Right hindlimb (tissue), 1 donor: ENCODE data around the gene SLC25A23.
"Not testable (repeated sequence)": the region's sequence is repeated elsewhere in the genome, so short reads cannot be mapped to it uniquely, and the experiment has no call there.

Experiments used
- DNase-seq: peaks from one replicate; pipeline ENCODE4 v3.0.0-alpha.2; 2018

SLC25A23 gene

DNA sequence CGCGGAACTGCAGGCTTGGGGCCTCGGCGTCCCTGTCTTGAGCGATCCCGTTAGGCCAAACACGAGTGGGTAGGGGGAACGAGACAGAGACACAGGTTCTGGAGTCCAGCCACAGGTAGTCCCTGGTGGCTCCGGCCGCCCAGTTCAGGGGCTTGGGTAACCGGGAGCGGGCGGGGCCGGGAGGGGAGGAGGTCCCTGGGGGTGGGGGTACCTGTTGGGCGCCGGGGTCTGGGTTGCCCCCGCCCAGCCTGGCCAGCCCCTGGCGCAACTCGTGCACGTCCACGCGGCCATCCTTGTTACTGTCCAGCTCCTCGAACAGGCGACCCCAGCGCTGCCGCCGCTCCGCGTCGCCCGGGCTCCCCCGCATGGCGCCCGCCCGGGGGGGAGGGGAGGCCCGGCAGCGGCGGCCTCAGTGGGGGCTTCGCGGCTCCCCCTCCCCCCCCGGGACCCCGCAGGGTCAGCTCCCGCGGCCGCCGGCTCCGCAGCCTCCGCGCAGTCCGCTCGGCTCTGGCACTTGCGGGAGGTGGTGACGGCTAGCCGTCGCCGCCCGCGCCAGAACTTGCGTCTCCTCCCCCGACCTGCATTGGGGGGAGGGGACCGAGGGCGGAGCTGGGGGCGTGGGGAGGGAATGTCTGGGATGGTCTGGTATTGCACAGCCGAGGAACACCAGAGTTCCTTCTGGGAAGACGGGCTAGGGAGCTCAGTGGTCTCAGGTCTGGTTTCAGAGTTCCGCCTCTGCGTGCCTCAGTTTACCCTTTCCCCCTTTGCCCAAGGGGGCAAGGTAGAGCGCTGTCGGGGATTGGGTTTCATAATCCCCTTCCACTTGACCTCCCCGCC lies at the start of gene SLC25A23:
Gene SLC25A23 (minus strand): TSS at position 531 of the 837 bp plus-strand sequence. CDS start 164 bp downstream, at position 367.
- DNase-seq, result peak; percentile 90

DNA sequence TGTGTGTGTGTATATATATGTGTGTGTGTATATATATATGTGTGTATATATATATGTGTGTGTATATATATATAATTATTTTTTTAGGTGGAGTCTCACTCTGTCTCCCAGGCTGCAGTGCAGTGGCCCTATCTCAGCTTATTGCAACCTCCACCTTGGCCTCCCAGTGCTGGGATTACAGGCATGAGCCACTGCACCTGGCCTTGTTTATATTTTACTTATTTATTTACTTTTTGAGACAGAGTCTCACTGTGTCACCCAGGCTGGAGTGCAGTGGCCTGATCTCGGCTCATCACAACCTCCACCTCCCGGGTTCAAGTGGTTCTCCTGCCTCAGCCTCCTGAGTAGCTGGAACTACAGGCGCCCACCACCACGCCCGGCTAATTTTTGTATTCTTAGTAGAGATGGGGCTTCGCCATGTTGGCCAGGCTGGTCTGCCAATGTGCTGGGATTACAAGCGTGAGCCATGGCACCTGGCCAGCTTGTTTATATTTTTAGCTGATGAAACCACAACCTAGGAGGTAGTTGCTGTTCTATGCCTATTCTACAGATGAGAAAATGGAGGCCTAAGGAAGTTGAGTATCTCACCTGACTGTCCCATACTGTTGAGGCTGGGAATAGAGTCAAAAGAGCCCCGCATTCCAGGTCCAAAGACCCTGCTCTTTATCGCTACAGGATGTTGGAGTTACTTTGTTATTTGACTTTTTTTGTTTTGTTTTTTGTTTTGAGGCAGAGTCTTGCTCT lies 48.6 kb upstream of the SLC25A23 start:
- not testable (repeated sequence) for DNase-seq

DNA sequence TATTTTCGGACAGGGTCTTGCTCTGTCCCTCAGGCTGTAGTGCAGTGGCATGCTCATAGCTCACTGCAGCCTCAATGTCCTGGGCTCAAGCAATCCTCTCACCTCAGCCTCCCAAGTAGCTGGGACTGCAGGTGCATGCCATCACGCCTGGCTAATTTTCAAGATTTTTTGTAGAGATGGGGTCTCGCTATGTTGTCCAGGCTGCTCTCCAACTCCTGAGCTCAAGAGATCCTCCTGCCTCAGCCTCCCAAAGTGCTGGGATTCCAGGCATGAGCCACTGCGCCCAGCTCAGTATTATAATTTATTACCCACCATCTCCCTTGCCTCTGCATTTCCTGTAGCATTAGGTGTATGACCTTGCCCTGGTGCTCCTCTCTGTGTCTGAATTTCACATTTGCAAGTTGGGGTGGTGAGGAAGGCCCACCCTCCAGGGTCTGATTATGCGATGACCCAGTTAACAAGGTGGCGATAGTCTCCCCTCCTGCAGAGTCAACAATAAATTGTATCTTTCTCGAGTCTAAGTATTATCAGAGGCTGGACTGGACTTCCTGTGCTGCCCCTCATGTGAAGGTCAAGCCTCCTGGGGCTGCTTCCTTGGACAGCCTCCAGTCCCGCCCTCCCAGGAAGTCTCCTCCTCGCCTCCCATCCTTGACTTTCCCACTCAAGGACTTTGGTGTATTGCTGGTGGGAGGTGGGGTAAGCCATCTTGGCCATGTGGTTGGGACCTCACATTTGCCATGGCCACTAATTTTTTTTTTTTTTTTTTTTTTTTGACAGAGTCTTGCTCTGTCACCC lies 44.0 kb upstream of the SLC25A23 start:
- no peak for DNase-seq

DNA sequence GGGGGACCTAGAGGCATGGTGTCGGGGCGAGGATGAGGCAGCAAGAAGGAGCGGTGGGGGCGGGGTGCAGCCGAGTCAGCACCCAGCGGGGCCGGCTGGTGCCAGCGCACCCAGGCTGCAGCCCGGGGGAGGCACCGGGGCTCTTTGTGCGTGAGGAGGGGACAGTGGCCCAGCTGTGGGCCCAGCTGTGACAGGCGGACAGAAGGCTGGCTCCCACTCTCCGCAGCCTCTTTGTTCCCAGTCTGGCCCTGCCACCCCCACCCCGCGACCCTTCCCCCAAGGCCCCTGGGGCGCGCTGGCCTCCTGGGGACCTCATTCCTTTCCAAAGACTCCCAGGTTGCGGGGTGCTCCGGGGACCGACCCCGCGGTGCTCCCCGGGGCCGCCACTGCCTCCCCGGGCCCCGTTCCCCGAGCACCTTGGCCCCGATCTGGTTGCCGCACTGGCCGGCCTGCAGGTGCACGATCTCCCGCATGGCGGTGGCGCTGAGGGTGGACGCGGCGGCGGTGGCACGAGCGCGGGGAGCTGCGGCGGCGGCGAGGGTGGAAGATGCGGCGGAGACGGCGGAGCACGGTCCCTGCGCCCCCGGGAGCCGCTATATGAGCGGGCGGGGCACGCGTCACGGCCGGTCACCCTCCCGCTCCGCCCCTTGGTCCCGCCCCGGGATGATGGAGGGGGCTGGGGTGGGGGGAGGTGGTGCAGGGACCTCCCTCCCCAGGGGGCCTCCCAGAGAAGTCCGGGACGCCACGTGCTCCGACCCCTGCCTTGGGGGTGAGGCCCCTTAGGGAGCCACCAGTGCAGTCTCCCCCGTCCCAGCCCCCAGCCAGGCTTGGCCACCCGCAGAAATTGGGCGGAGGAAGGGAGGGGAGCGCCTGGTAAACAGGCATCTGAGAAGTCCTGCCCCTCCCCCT lies 42.4 kb upstream of the SLC25A23 start, which contains the start of gene TUBB4A:
Gene TUBB4A (minus strand): TSS at position 570 of the 909 bp plus-strand sequence. CDS start 97 bp downstream, at position 473.
- no peak for DNase-seq

DNA sequence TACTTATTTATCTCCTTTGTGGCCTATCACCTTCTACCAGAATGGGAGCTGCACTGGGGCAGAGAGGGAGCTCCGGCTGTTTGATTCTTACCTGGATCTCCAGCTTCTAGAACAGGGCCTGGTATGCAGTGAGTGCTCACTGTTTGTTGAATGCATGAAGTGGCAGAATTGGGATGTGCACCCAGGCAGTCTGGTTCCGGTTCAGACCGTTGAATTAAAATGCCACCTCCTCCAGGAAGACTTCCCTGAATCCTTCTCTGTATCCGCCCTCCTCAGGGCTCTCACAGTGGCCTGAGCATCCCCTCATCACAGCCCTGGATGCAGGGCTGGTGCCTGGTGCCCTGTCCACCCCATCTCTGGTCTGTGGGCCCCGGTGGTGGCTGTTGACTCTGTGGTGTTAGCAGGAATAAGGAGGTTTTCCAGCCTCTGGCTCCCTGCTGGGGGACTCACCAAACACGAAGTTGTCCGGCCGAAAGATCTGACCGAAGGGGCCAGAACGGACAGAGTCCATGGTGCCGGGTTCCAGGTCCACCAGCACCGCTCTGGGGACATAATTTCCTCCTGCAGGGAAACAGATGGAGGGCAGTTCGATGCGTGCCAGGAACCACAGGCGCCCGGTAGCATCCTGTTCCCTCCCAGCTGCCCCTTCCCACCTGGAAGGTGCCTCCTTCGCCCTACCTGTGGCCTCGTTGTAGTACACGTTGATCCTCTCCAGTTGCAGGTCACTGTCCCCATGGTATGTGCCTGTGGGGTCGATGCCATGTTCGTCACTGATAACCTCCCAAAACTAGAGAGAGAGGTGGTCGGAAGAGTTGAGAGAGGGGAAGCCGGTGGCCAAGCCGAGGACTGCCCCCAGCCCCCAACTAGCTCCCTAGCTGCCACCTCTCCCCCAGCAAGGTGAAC lies 41.5 kb upstream of the SLC25A23 start:
- DNase-seq, result no peak

DNA sequence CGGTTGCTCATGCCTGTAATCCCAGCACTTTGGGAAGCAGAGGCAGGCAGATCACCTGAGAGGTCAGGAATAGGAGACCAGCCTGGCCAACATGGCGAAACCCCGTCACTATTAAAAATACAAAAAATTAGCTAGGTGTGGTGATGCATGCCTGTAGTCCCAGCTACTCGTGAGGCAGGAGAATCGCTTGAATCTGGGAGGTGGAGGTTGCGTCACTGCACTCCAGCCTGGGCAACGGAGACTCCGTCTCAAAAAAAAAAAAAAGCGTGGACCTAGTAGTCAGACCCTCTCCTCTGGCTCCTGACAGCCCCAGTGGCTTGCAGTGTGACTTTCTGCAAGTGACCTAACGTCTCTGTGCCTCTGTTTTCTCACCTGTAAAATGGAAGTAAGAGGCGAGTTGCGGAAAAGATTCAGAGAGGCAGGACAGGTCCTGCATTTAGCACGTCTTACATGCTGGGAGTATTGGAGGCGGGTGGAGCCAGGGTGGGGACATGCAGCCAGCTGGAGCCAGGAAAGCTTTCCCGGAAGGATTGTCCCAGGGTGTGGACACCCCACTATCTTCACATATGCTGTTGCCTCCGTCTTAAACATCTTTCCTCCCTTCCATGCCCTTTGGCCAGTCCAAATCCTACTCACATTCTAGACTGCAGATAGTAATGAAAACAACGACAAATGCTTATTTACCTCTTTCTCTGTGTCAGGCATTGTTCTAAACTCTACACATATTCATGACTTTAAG lies 39.6 kb upstream of the SLC25A23 start:
- DNase-seq, result no peak

DNA sequence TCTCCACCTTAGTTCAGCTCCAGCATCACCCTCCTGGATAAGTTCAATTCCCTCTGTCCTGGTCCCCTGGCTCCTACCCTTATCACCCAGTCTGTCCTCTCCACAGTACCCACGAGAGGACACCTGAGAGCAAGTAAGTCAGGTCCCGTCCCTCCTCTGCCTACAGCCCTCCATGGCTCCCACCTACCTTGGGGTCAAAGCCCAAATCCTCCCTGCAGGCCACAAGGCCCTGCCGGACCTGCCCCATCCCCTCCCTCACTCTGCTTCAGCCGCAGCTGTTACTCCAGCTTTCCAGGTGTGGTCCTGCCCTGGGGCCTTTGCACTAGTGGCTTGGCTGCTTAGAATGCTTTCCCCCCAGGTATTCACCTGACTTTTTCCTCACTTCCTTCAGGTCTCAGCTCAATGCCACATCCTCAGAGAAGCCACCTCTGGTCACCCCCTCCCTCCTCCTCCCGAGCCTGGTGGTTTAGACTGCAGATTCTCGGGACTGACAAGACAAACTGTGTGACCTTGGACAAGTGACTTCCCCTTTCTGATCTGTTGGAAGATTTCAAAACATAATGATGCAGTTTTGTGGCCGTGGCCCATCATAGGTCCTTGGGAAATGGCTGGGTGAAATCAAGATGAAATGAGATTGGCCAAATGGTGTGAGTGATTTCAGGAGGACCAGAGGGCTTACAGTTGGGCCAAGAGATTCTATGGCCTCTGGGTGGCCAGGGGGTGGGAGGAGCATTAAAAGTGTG lies 38.9 kb upstream of the SLC25A23 start:
- no peak for DNase-seq

DNA sequence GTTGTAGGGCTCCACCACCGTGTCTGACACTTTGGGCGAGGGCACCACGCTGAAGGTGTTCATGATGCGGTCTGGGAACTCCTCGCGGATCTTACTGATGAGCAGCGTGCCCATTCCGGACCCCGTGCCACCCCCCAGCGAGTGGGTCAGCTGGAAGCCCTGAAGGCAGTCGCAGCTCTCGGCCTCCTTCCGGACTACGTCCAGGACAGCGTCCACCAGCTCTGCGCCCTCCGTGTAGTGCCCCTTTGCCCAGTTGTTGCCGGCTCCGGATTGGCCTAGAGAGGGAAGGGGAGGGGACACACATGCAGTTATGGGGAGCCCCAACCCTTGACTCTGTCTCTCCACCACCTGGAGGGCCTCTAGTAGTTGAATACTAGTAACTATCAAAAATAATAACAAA lies 36.4 kb upstream of the SLC25A23 start:
- DNase-seq, result no peak

DNA sequence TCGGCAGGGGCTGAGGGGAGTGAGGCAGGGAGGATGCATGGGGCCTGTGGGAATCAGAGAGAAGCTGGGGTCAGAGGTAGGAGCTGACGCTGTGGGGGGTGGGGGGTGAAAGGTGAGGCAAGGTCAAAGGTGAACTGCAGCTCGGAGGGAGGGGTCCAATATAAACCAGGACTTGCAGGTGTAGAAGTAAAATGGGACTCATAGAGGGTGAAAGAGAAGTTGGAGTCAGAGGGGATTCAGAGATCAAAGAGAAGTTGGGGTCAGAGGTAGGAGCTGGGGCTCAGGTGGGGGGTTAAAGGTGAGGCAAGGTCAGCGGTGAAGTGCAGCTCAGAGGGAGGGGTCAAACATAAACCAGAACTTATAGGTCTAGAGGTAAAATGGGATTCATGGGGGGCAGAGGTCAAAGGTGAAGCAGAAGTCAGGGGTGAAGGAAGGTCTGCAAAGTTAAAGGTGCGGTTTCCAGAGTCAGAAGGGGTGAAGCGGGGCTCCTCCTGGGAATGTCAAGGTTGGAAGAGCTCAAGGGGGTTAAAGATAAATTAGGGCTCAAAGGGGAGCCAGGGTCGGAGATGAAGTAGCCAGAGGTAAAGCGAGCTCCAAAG lies 34.9 kb upstream of the SLC25A23 start:
- no peak for DNase-seq

DNA sequence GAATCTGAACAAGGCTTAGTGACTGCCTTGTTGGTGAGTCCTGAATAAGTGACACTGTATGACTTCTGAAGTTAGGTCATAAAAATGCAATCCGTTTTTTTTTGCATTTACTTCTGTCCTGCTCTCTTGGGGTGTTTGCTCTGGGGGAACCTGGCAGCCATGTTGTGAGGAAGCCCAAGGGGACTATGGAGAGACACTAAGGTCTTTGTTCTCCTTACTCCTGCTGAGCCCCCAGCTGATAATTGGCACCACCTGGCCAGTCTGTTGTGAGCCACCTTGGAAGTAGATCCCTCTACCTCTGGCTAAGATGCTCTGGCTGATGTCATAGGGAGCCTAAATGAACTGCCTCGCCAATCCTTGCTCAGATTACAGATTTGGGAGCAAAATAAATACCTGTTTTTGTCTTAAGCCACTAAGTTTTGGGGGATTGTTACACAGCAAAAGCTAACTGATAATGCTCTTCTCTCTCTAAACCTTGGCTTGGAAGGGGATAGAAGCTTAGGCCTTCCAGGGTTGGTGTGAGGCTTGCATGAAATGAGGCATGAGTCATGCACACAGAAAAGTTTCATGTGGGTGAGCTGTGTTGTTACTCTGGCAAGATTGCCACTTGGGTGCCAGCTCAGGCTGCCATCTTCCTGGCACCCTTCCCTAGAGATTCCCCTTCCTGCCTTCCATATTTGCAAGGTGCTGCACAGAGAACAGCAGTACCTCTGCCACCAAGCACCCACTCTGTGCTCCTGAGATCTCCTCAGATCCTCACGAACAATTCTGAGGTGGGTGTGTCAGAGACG lies 32.4 kb upstream of the SLC25A23 start:
- DNase-seq, result no peak

DNA sequence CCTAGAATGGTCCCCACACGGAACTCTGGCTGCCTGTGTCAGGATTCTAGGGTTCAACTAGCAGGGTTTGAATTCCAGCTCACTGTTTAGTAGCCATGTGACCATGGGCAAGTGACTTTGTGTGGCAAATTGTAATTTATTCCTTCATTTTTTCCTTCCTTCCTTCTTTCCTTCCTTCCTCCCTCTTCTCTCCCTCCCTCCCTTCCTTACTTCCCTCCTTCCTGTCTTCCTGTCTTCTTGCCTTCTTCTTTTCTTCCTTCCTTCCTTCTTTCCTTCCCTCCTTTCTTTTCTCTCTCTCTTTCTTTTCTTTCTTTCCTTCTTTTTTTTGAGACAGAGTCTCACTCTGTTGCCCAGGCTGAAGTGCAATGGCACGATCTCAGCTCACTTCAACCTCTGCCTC lies 30.5 kb upstream of the SLC25A23 start:
- no peak for DNase-seq

DNA sequence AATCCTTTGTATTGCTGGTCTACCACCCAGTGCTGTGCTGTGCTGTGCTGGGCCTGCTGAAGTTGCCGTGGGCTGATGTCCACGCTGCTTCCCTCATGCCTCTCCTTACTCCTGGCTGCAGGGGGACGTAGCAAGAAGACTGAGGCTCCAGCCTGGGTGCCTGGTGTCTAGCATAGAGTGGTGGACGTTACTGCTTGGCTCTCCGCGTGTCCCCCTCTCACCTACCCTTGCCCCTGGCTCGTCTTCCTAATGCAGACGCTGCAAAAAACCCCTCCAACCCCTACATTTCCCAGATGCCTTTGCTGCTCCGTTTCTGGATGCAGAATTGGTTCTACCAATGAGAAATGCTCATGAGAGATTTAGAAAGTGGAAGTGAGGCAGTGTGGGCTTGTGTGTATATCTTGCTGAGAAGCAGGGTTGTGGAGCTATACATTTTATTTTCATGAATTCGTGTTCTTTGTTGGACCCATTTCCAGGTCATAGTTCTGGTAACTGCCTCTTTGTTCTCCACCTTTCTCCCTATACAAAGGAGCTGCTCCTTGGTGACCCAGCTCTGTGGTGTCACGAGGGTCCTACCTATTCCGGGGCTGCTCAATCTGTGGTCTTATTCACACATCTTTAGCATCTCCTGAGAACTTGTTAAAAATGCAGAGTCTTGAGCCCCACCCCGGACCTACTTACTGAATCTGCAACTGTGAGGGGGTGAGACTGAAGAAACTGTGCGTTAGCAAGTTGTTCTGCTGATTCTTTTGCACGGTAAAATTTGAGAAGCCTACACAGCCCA lies 29.9 kb upstream of the SLC25A23 start:
- DNase-seq, result no peak

DNA sequence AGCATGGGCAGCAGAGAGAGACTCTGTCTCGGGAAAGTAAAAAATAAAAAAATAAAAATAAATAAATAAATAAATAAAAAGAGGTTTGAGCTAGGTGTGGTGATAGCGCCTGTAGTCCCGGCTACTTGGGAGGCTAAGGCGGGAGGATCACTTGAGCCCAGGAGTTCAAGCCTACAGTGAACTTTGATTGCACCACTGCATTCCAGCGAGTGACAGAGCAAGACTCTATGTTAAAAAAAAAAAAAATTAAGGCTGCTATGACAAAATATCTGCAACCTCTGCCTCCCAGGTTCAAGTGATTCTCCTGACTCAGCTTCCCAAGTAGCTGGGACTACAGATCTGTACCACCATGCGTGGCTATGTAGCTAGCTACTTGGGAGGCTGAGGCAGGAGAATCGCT lies 25.2 kb upstream of the SLC25A23 start:
- no peak for DNase-seq

DNA sequence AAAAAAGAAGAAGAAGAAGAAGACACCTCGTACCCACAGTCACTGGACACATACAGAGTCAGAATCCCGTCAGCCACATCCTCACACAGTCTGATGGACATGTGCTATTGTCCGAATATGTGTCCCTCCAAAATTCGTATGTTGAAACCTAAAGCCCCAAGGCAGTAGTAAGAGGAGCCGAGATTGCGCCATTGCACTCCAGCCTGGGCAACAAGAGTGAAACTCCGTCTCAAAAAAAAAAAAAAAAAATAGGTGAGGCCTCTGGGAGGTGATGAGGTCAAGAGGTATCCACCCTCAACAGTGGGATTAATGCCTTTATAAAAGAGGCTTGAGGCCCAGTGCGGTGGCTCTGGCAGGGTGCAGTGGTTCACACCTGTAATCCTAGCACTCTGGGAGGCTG lies 24.6 kb upstream of the SLC25A23 start:
- DNase-seq, result no peak

DNA sequence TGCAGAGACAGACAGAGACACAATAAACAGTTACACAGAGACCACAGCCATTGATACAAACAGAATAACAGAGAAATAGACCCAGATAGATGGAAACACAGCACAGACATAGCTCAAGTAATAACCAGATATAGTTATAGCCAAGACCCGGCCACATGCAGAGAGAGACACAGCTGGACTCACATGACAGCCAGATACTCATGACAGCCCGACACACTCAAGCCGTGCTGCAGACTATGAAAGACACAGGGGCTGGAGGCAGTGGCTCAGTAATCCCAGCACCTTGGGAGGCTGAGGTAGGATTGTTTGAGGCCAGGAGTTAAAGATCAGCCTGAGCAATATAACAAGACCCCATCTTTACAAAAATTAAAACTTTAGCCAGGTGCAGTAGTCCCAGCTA lies 23.6 kb upstream of the SLC25A23 start:
- DNase-seq, result no peak

DNA sequence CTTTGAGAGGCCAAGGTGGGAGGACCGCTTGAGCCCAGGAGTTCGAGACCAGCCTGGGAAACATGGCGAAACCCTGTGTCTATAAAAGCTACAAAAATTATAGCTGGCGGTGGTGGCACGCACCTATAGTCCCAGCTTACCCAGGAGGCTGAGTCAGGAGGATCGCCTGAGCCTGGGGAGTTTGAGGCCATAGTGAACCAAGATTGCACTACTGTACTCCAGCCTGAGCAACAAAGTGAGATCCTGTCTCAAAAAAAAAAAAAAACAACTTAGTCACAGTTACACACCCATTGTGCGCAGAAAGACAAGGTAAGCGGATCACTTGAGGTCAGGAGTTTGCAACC lies 22.7 kb upstream of the SLC25A23 start:
- no peak for DNase-seq

DNA sequence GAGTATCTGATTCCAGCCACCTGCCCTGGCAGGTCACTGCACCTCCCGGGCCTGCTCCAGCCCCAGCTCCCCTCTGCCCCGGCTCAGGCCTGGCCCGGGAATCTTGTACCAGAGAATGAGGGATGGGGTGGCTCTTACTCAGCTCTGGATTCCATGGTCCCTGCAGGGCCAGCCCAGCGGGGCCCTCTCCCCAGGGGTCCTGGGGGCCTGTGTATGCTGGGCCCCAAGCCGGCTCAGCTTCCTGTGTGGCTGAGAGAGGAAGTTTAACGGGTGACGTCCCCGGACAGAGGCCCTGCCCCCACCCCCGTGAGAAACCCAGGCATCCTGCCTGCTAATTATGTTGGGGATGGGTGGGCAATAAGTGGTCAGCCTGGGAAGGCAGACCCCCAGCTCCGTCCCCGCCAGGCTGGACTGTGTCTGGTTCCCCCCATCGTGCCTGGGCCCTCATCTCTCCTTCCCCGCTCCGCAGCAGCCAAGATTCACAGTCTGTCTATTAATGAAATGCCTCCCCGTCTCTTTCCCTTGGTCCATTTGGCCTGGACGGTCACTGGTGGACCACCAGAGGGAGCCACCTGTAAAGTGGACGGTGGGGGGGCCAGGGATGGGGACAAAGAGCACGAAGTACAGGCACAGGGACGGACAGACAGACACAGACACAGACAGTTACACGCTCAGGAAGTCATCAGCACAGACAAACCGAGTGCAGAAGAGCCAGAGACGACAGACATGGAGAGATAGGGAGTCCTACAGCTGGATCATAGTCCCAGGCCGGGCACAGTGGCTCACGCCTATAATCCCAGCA lies 22.1 kb upstream of the SLC25A23 start, which contains the start of gene DENND1C:
Gene DENND1C (minus strand): TSS at position 247 of the 802 bp plus-strand sequence. CDS start 92 bp downstream, at position 155.
- no peak for DNase-seq
